HFF-Myc (cell line): Measurements from ENCODE around the gene NDUFB5.
A peak's percentile ranks its signal among the peaks of the same experiment; 100 is the strongest.
"Not testable (repeated sequence)": the region's sequence is repeated elsewhere in the genome, so short reads cannot be mapped to it uniquely, and the experiment has no call there.

ENCODE experiments used
- DNase-seq: peaks from one replicate; pipeline ENCODE4 v3.0.0-alpha.2; 2011; ENCODE audit warnings: low read depth; ENCODE audit errors: extremely low read depth
- H3K4me3 ChIP-seq: replicated peaks from 2 replicates; pipeline ENCODE4 v1.5.1; 2011; ENCODE audit warnings: low read depth, mild to moderate bottlenecking, control low read depth, low read length
- TF ChIP-seq, protein P1 (sequence below): IDR thresholded peaks from 2 replicates; pipeline ENCODE4 v1.5.1; 2012; ENCODE audit warnings: mild to moderate bottlenecking, low read depth, low read length, control low read depth; ENCODE audit errors: missing control alignments

The NDUFB5 gene

DNA sequence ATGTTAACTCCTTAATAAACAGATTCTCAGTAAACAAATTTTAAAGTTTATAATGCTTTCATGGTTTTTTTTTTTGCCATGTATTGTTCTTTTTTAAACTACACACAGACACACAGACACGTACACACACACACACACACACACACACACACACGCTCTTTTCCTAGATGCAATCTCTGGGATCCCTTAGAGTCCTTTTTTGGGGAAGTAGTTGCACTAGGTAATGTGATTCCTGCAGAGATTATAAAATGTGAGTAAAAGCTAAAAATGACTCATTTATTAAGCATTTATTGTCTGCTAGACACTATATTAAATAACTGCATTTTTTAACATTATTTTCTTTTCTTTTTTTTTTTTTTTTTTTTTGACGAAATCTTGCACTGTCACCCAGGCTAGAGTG, 19.9 kb downstream of the NDUFB5 start:
- DNase-seq, result no peak
- TF ChIP-seq, protein P1, sequence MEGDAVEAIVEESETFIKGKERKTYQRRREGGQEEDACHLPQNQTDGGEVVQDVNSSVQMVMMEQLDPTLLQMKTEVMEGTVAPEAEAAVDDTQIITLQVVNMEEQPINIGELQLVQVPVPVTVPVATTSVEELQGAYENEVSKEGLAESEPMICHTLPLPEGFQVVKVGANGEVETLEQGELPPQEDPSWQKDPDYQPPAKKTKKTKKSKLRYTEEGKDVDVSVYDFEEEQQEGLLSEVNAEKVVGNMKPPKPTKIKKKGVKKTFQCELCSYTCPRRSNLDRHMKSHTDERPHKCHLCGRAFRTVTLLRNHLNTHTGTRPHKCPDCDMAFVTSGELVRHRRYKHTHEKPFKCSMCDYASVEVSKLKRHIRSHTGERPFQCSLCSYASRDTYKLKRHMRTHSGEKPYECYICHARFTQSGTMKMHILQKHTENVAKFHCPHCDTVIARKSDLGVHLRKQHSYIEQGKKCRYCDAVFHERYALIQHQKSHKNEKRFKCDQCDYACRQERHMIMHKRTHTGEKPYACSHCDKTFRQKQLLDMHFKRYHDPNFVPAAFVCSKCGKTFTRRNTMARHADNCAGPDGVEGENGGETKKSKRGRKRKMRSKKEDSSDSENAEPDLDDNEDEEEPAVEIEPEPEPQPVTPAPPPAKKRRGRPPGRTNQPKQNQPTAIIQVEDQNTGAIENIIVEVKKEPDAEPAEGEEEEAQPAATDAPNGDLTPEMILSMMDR, result no peak
- H3K4me3 ChIP-seq, result no peak overlapping the region

DNA sequence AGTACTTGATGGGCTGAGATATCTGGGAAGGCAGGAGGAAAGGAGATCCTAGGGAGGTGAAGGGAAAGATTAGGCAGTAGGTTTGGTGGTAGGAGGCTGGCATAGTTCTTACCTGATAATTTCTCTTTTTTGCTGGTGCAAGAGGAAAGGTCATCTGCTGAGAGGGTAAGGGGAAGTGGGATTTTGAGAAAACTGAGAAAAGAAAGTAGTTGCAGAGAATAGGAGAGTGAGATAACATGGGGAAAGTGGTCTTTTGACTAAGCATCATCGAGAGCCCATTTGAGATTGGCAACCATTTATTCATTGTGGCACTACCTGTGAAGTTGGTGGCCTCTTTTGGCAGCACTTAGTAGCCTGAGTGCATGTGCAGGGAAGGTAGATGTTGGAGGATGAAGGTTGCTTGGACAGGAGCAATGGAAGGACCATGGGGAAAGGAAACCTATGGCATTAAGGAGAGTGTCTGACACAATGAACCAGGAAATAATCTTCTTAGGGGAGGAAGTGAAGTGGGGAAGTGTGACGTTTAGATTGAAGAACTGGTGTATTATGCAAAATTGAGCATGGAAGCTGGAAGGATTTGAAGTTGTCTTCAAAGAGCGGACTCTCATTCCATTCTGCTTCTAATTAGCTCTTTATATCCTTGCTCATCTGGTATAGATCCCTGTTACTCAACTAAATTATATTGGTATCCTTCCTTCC, 26.3 kb downstream of the NDUFB5 start:
- H3K4me3 ChIP-seq, result no peak overlapping the region
- no peak for DNase-seq
- TF ChIP-seq, protein P1, result no peak

DNA sequence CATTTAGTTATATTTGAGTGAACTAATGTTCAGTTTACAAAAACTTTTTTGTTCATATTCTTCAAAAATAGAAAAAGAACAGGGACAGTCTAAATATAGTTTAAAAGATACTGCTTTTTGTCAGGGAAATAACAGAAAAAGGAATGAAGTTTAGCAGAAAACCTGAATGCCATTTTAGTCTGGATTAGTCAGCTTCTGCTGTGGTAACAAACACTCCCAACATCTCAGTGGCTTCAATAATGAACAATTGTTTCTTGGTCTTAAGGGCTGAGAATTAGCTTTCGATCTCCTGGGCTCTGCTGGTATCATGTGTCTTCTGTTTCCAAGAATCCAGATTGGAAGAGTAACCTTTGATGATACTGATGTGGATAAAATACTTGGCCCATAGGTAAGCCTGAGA, 35.9 kb downstream of the NDUFB5 start:
- H3K4me3 ChIP-seq, result no peak overlapping the region
- TF ChIP-seq, protein P1, result no peak
- DNase-seq, result no peak

DNA sequence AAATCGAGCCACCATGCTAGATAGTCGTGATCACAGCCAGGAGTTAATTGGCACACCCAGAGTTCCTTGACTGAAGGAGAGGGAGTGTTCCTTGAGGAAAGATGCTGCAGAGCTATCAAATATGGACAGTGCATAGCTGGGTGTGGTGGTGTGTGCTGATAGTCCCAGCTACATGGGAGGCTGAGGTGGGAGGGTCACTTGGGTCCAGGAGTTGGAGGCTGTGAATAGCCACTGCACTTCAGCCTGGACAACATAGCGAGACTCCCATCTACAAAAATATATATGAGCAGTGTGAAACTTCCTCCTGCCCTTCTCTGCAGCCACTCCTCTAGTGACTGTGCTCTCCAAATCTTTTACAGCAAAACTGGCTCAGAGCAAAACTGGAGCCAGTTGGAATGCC, 38.3 kb downstream of the NDUFB5 start:
- TF ChIP-seq, protein P1, result no peak
- DNase-seq, result no peak
- no peak overlapping the region for H3K4me3 ChIP-seq

DNA sequence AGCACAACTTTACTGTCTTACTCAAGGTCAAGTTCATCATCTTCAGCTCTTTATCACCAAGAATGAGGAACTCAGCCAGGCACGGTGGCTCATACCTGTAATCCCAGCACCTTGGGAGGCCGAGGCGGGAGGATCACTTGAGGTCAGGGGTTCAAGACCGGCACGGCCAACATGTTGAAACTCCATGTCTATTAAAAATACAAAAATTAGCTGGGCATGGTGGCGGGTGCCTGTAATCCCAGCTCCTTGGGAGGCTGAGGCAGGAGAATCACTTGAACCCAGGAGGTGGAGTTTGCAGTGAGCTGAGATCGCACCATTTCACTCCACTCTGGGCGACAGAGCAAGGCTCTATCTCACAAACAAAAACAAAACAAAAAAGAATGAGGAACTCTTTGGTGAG, 39.2 kb downstream of the NDUFB5 start:
- not testable (repeated sequence) for DNase-seq, H3K4me3 ChIP-seq

DNA sequence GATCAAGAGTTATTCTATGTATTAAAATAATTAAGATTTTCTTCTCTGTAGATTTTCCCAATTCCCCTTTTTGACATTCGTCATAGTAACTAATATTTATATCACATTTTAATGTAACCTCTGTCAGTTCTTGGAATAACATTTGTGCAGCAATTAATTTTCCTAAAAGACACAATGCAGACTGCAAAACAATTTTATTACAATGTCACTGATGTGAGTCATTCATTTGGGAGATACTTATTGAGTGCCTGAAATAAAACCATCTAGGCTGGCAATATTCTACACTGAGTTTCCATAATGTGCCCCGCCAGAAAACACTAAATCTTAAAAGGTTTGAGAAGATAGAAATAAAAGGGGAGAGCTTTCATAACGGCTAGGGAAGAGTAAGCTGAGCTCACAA, 41.6 kb downstream of the NDUFB5 start:
- DNase-seq, result no peak
- H3K4me3 ChIP-seq, result no peak overlapping the region
- TF ChIP-seq, protein P1, result no peak

DNA sequence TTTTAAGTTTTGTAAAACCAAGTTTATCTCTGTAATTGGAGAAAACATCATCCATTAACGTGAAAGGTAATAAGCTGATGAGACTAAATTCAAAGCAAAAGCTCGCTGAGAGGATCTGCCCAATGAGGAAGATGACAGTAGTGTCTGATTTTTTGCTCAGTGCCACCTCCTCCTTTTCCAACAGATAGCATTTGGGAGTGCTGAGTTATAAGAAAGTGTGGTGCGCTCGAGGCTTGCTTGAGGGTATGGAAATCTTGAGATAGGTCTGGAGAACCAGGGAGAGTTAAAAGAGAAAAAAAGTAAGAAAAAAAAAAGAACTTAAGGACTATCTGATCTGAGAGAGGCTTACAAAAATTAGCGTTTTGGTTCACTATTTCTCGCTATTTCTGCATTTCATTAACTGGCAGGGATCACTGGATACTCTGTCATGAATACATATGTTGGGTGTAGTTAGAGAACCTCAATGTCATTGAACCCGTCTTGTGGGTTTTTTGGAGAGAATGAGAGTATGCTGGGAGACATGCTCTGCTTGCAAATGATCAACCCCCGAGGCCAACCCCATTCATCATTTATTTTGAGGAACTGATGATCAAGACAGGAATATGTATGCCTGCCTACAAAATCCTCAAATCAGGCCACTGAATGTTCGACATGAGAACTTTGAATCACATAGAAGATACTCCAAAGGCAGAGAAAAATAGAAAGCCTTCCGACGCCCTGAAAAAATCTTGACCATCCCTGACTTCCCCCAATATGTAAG, 47.3 kb downstream of the NDUFB5 start:
- no peak for DNase-seq
- peak overlapping the region; percentile 86 for H3K4me3 ChIP-seq
- TF ChIP-seq, protein P1, result no peak
